ACHN (cell line): ENCODE measurements around the gene MAP7D1.

Experiments
- DNase-seq: peaks from one replicate; pipeline ENCODE4 v3.0.0-alpha.2; 2015
- in situ Hi-C: cut with HindIII; loops from 2 replicates; pipeline ENCODE4 v1.10.0; 2017; ENCODE audit warnings: low sequenced_read_pairs, low pct_ligation_motif_present, low pct_unique_long_range_greater_than_20kb

Gene MAP7D1

GRCh38 chr1:36155408-36156328 is at the start of gene MAP7D1:
TSS of gene MAP7D1 (plus strand) at chr1:36156160. CDS start at chr1:36156418, 258 bp downstream.
- in situ Hi-C loops: no loop called here
- peak; percentile 79 for DNase-seq

- in situ Hi-C loops: no loop called here
- no peak for DNase-seq
These were observed 49.7 kb upstream of the MAP7D1 start for GRCh38 chr1:36106269-36106668.

GRCh38 chr1:36107394-36107793 is 48.6 kb upstream of the MAP7D1 start:
- no peak for DNase-seq
- in situ Hi-C loops: no loop called here

- DNase-seq: no peak
- in situ Hi-C loops: no loop called here
These were observed 47.6 kb upstream of the MAP7D1 start for GRCh38 chr1:36108314-36108713.

GRCh38 chr1:36109041-36109679 is 46.8 kb upstream of the MAP7D1 start:
- in situ Hi-C loops: no loop called here
- DNase-seq: peak; percentile 58

- in situ Hi-C loops: no loop called here
- DNase-seq: no peak
These were observed 44.8 kb upstream of the MAP7D1 start for GRCh38 chr1:36111151-36111550.

- in situ Hi-C loops: no loop called here
- DNase-seq: no peak
These were observed 43.1 kb upstream of the MAP7D1 start for GRCh38 chr1:36112823-36113222.

GRCh38 chr1:36114371-36114770 is 41.6 kb upstream of the MAP7D1 start:
- in situ Hi-C loops: no loop called here
- no peak for DNase-seq

- no peak for DNase-seq
- in situ Hi-C loops: no loop called here
These were observed 40.7 kb upstream of the MAP7D1 start for GRCh38 chr1:36115200-36115669.

GRCh38 chr1:36115931-36116330 is 40.0 kb upstream of the MAP7D1 start:
- in situ Hi-C loops: no loop called here
- DNase-seq: no peak

GRCh38 chr1:36116901-36117300 is 39.1 kb upstream of the MAP7D1 start:
- in situ Hi-C loops: no loop called here
- no peak for DNase-seq

GRCh38 chr1:36118447-36119204 is 37.3 kb upstream of the MAP7D1 start:
- in situ Hi-C loops: no loop called here
- DNase-seq: no peak

GRCh38 chr1:36119456-36119855 is 36.5 kb upstream of the MAP7D1 start:
- in situ Hi-C loops: no loop called here
- DNase-seq: no peak

GRCh38 chr1:36122062-36123030 is 33.6 kb upstream of the MAP7D1 start:
- in situ Hi-C loops: no loop called here
- no peak for DNase-seq

GRCh38 chr1:36123356-36123755 is 32.6 kb upstream of the MAP7D1 start:
- no peak for DNase-seq
- in situ Hi-C loops: no loop called here

- DNase-seq: no peak
- in situ Hi-C loops: loop anchor here (25.0 kb wide), 1 partner anchor 163 kb away; no protein-coding TSS in a partner anchor
These were observed 31.4 kb upstream of the MAP7D1 start for GRCh38 chr1:36124404-36125128.
